ENCODE results near the gene MGA.

GRCh38 chr15:41648770-41649169 lies 11.4 kb upstream of the MGA start:
- no peak for TF ChIP-seq EZH2 (IDR thresholded peaks at IDR 0.05; ENCODE audit: insufficient read depth, poor library complexity, severe bottlenecking)
- no peak for TF ChIP-seq EZH2phosphoT487 (IDR thresholded peaks at IDR 0.05; ENCODE audit: insufficient read depth, low read depth)
